GM21447 (cell line): ENCODE measurements around the gene DISP3.

ENCODE experiments used
- ATAC-seq: cut with Tn5 transposase; IDR thresholded peaks from one replicate; pipeline ENCODE4 v1.9.1; 2021; ENCODE audit not compliant: unreplicated experiment

The DISP3 gene

GRCh38 chr1:11505591-11506538, 26.9 kb downstream of the DISP3 start:
- no peak for ATAC-seq

GRCh38 chr1:11507309-11507708, 28.4 kb downstream of the DISP3 start:
- ATAC-seq = no peak

GRCh38 chr1:11513681-11514080, 34.7 kb downstream of the DISP3 start:
- no peak for ATAC-seq

GRCh38 chr1:11514366-11514765, 35.4 kb downstream of the DISP3 start:
- ATAC-seq = no peak

GRCh38 chr1:11515368-11516300, 36.7 kb downstream of the DISP3 start:
- no peak for ATAC-seq

- ATAC-seq = no peak
Observed at GRCh38 chr1:11516961-11517635, 38.1 kb downstream of the DISP3 start.

- ATAC-seq = no peak
Observed at GRCh38 chr1:11518016-11518701, 39.2 kb downstream of the DISP3 start.

- no peak for ATAC-seq
Observed at GRCh38 chr1:11518791-11519628, 40.1 kb downstream of the DISP3 start.

GRCh38 chr1:11519629-11520031, 40.7 kb downstream of the DISP3 start:
- no peak for ATAC-seq

- ATAC-seq = no peak
Observed at GRCh38 chr1:11520531-11521233, 41.7 kb downstream of the DISP3 start.

- no peak for ATAC-seq
Observed at GRCh38 chr1:11521582-11522399, 42.8 kb downstream of the DISP3 start.

GRCh38 chr1:11522400-11523235, 43.7 kb downstream of the DISP3 start:
- ATAC-seq = no peak

GRCh38 chr1:11523261-11523660, 44.3 kb downstream of the DISP3 start:
- ATAC-seq = no peak

- ATAC-seq = no peak
Observed at GRCh38 chr1:11523746-11524464, 45.0 kb downstream of the DISP3 start.

- ATAC-seq = no peak
Observed at GRCh38 chr1:11524465-11525150, 45.7 kb downstream of the DISP3 start.

GRCh38 chr1:11525151-11525505, 46.2 kb downstream of the DISP3 start:
- no peak for ATAC-seq
